G401.6 (cell line): ENCODE data around the gene TCEAL3.
"Not testable (repeated sequence)": the region's sequence is repeated elsewhere in the genome, so short reads cannot be mapped to it uniquely, and the experiment has no call there.

Source experiments
- FAIRE-seq: peaks from 2 replicates; lab custom pipeline; 2012; peaks lifted over from hg19 to GRCh38; lab: Jason Lieb, UNC

The TCEAL3 gene, protein sequence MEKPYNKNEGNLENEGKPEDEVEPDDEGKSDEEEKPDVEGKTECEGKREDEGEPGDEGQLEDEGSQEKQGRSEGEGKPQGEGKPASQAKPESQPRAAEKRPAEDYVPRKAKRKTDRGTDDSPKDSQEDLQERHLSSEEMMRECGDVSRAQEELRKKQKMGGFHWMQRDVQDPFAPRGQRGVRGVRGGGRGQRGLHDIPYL

DNA sequence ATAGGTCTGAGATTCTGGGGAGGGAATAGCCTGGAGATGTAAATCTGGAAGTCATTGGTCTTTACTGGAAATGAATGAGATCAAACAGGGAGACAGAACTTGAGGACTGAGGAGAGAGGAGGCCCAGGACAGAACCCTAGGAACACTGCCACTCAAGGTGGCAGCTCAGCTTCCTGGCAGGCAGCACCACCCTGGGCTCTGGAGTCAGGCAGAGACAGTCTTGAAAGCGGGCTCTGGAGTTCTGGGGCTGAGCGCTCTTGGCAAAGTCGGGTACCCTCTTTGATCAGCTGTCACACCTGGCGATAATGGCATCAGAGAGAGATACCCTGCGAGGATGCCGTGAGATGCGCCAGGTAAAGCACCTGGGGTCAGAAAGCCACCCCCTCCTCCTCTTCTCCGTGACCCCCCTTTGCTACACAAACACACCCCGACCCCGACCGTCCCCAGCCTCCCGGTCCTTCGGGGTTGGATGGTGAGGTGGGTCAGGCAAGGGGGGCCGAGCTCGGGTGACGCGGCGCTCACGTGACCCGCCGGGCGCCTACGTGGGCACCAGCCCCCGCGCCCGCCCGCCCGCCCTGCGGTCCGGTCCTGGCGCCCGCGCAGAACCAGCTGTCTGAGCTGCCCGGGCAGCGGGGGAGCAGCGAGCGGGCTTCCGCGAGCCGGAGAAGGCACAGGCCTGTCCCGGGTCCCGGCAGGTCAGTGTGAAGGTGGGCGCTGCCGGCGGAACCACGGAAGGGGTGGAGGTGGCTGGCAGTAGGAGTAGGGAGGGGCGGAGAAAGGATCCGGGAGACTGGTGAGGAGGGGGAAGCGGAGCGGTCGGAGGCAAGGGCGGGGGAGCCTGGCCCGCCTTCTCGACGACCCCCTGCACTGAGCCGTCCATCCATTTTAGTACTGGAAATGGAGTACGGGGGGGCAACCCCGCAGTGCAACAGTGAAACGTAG, at the start of gene TCEAL3:
TCEAL3 (plus strand) TSS at position 600 of the 942 bp plus-strand sequence. CDS start 1,102 bp downstream, outside the sequence.
- no peak for FAIRE-seq

DNA sequence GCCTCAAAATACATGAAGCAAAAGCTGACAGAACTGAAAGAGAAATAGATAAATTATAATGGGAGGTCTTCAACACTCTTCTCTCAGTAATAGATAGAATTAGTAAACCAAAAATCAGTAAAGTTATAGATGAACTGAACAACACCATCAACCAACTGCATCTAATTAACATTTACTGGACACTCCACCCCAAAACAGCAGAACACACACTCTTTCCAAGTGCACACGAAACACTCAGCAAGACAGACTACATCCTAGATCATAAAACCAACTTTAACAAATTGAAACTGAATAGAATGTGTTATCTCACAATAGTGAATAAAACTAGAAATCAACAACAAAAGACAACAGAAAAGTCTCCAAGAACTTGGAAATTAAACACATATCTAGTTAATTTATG, 47.5 kb upstream of the TCEAL3 start:
- no peak for FAIRE-seq

DNA sequence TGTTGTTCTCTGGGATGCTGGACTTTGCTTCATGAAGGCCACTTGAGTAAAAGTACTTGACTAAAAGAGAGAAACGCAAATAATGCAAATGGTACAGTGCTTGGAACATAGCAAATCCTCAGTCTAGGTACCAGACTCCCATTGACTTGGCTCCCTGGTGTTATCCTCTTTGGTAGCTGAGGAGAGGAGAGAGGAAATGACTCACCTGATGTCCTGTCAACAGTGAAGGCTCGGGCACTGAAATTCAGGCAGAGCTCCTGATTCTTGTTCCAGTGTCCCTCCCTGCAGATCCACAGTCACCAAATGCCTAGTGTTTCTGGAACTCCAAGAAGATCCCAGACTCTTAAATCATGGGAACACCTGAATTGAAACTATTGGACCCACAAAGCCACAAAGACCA, 45.0 kb upstream of the TCEAL3 start:
- FAIRE-seq, result no peak

DNA sequence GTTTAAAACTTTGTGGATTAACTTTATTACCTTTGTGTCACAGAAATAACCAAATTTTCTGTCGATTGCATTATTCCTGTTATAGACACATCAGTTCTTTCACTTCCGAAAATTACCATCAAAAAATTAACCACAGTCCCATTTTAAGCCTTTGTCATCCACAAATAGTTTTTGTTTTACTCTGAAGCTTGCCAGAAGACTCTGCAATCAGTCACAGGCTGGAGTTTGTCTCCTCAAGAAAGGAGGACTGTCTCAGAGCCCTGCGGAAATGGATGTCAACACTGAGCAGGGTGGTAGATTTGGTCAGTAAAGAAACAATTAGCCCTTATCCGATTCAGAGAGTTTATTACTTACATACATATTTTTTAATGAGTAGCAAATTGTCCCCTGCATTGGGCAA, 42.6 kb upstream of the TCEAL3 start:
- FAIRE-seq, result no peak

DNA sequence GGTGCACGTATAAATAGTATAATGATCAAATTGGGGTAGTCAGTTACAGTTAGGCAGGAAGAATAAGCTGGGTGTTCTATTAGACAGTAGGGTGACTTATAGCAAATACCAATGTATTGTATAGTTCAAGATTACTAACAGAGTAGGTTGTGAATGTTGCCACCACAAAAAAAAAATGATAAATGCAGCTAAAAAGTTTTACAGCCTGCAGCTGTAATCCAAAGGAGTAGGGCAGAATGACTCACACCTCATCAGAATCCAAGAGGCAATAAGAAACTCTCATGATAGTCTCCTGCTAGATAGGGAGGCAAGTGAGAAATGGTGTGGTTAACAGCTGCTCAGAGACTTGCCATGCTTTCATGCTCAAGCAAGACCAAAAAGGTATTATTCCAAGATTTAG, 42.0 kb upstream of the TCEAL3 start:
- FAIRE-seq, result no peak

DNA sequence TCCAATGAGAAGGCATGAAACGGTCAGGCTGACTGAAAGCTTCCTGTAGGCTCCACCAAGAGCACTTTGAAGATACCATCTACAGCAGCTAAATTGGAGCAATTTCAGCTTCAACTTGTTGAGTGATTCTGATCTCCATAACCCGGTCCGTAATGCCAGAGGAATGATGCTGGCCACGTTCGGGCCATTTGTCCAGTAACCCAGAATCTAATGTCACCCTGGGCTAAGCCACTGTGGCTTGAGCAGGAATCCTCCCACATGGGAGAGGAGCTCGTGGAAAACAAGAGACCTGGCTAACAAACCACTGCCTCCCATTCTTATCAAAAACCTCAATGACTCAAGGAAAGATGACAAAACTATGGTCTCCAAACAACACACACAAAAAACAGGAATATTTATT, 36.6 kb upstream of the TCEAL3 start:
- FAIRE-seq, result no peak

DNA sequence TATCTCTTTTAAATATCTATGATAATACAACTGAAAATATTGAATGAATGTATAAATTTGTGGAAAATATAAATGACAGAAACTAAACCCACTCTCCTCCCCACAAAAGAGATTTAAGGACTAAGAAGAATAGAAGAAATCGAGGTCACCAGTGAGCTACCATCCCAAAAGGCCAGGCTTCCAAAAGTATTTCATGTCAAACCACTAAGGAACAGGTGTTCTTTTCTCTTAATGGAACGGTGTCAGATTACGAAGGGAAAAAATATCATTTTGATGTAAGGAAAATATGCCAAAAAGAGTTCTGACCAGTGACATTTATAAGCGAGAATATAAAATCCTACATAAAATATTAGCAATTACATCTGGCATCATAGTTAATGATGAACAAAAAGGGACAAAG, 36.0 kb upstream of the TCEAL3 start:
- FAIRE-seq, result no peak

DNA sequence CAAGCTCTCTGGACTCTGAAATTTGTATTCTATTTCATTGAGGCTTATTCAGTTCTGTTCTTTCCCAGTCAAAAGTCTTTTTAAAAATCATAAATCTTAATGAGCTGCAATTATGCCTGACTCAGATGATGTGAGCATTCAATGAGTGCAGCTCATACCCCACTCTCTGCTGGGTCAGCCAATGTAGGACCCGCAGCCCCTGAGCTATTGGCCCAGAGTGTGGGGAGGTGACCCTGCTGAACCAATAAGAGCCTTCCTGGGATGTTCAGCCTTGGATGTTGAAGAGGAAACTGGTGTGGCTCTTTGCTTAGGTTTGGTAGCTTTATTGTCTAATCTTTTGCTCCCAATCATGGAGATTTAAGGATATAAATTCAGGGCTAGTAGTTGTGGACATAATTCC, 34.6 kb upstream of the TCEAL3 start:
- no peak for FAIRE-seq

DNA sequence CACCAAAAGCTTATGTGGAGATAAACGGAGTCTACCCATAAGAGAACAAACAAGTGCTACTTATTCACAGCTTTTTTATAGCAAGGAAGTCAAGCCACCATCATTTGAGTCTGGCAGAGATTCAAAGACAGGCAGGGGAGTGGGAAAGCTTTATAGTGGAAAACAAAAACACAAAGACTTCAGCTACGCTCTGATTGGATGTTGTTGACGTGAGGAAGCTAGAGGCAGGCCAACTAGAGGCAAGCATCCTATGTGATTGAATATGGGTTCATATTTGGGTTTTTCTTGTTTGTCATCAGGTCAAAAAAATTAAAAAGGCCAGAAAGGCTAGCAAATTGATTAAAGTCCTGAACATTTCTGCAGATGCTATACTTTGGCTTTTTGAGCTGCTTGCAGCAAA, 23.2 kb upstream of the TCEAL3 start:
- no peak for FAIRE-seq

DNA sequence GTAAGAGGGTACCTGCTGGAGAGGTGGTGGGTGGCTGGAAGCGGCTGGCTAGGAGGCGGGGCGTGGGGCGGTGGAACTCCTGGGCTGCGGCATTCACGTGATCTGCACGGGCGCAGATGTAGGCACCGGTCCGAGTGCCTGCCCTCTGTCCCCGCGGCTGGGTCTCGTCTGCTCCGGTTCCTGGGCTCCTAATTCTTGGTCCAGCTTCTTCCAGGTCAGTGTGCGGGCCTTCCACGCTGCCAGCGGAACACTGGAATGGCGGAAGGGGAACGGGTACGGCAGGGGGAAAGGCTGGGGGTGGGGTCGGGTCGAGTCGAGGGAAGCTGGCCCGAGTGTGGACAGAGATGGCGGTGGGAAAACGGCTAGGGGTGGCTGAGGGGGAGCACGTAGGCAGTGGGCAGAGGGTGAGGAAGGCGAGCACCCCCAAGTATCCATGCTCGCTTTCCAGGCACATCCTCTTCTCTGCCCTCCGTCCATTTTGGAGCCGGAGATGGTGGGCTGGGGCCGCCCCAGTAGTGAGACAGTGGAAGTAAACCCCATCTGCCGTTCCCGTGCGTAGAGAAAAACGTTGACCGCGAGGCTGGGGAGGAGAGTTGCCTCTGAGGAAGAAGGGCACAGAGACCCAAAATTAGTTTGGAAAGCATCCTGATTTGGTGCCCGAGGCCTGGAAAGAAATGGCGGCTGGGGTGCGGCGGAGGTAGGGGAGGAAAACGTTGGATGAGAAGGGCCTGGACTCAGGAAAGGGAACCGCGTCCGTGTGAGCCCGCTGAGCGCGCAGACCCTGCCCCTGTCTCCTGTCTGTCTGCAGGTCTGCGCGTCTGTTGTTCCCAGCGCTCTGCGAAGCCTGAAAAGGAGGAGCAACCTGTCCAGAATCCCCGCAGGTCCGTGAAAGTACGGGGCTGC, 22.1 kb upstream of the TCEAL3 start, which contains the start of gene TCEAL4:
TCEAL4 (plus strand) TSS at position 105 of the 903 bp plus-strand sequence. CDS start 1,161 bp downstream, outside the sequence.
- no peak for FAIRE-seq

DNA sequence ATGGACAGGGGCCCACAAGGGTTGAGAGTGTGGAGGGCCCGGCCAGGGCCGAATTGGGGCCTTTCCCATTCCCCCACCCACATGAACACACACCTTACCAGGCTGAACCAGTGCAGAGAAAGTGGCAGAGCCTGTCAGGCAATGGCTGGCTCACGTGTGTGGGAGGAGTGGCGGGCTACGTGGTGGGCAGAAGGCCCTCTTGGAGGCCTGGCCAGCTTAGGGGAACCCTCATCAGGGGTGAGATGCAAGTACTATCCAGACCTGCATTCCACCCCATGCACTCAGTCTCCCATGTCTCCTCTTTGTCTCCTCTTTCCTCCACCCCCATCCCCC, 21.5 kb upstream of the TCEAL3 start:
- no peak for FAIRE-seq

DNA sequence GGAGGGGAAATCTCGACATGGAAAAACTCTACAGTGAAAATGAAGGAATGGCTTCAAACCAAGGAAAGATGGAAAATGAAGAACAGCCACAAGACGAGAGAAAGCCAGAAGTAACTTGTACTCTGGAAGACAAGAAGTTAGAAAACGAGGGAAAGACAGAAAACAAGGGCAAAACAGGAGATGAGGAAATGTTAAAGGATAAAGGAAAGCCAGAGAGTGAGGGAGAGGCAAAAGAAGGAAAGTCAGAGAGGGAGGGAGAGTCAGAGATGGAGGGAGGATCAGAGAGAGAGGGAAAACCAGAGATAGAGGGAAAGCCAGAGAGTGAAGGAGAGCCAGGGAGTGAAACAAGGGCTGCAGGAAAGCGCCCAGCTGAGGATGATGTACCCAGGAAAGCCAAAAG, 21.1 kb upstream of the TCEAL3 start:
- FAIRE-seq, result no peak

DNA sequence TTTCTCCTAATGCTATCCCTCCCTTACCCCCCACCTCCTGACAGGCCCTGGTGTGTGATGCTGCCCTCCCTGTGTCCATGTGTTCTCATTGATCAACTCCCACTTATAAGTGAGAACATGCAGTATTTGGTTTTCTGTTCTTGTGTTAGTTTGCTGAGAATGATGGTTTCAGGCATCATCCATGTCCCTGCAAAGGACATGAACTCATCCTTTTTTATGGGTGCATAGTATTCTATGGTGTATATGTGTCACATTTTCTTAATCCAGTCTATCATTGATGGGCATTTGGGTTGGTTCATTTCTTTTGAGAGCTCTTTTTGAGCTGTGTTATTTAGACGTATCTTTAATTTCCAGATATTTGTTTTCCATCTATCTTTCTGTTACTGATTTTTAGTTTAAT, 15.5 kb upstream of the TCEAL3 start:
- FAIRE-seq, result not testable (repeated sequence)

DNA sequence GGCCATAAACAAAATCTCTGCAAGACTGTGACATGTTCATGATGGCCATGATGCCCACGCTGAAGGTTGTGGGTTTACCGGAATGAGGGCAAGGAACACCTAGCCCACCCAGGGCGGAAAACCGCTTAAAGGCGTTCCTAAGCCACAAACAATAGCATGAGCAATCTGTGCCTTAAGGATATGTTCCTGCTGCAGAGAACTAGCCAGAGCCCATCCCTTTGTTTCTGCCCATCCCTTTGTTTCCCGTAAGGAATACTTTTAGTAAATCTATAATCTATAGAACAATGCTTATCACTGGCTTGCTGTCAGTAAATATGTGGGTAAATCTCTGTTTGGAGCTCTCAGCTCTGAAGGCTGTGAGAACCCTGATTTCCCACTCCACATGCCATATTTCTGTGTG, 12.6 kb upstream of the TCEAL3 start:
- not testable (repeated sequence) for FAIRE-seq

DNA sequence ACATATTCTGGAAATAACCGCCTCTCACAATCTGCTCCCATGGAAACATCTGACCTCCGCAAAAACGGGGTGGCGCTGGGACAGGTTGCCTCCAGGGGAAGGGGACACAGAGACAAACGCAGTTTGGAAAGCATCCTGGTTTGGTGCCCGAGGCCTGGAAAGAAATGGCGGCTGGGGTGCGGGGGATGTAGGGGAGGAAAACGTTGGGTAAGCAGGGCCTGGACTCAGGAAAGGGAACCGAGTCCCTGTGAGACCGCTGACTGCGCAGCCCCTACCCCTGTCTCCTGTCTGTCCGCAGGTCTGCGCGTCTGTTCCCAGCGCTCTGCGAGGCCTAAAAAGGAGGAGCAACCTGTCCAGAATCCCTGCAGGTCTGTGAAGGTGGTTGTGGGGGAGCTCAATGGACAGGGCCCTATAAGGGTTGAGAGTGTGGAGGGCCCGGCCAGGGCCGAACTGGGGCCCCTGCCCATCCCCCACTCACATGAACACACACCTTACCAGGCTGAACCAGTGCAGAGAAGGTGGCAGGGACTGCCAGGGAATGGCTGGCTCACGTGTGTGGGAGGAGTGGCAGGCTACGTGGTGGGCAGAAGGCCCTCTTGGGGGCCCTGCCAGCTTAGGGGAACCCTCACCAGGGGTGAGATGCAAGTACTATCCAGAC, 672 bp downstream of the TCEAL3 start:
- no peak for FAIRE-seq

DNA sequence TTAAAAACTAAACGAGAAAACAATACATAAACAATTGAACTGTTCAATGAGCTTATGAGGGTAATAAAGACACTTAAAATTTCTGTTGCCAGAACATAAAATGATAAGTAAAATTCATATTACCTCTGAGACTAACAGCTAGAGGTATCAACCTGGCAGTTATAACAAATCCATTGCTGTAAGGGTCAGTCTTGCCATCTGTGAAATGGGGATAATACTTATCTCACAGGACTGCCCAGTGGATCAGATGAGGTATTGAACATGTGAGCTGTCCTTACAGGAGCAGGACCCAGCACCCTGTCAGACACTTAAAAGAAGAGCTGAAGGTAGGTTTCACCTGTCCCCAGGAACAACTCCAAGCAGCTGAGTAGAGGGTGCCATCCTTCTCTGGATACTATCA, 2.5 kb downstream of the TCEAL3 start:
- FAIRE-seq, result no peak

DNA sequence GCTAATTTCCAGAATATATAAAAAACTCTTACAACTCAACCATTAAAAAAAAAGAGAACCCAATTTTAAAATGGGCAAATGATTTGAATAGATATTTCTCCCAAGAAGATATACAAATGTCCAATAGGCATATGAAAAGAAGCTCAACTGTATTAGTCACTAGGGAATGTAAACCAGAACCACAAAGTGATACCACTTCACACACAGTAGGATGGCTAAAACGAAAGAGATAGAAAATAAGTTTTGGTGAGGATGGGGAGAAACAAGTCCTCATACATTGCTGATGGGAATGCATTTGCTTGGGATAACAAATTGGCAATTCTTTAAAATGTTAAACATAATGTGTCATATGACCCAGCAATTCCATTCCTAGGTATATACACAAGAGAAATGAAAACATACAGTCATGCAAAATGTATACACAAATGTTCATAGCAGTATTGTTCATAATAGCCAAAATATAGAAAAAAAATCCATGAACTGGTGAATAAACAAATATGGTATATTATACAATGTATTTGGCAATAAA, 5.7 kb downstream of the TCEAL3 start:
- FAIRE-seq, result no peak

DNA sequence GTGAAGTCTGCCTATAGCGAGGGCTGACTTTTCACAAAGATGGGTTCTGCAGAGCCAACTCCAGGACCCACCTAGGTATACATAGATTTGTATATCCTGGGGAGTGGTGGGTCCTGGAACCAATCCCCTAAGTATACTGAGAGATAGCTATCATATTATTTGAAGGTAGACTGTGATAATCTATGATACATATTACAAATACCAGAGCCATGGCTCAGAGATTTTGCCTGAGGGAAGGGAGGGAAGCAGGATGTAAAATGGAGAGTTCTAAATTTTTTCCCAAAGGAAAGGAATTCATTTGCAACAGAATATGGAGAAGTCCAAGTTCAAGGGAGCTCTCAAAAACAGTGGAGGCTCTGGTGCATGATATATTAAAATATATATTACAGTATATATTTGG, 7.2 kb downstream of the TCEAL3 start:
- no peak for FAIRE-seq

DNA sequence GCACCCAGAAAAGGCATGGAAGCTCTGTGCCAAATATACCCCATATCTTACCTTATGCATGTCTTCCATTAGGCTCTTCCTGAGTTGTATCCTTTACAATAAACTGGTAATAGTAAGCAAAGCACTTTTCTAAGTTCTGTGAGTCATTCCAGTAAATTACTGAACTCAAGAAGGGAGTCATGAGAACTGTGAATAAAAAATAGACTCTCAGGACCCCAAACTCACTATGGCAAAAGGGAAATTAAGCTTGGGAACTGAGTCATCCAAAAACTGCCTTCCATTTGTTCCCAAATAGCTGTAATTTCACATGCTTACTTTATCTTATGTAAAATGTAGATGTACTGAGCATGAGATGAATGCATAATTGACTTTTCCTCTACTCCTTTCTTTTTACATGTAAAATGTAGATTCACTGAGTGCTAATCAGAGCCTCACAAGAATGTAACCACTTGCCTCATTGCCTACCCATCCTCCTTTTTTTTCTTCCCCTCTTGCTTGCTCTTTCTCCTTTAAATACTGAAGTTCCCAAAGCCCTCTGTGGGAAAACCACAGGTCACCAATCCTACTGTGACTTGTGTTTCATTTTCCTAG, 8.1 kb downstream of the TCEAL3 start:
- no peak for FAIRE-seq

DNA sequence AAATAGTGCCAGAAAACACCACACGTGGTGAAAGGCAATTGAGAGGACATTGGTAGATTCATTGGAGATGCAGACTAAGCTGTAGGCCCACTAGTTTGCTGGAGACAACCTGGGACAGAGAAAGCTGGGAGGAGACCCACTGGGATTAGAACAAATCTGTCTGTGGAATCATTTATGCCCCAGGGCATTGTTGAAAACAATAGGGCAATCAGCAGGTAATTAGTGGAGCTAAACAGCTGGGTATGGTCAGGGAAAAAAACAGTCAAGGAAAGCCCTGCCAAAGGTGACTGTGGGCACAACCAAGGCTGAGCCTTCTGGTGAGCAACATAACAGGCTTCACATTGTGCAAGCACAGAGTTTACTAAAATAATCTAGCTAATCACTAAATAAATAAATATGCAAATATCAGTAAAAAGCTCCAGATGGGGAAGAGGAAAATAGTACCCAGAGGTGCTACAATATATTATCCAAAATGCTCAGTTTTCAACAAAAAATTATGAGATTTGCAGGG, 9.0 kb downstream of the TCEAL3 start:
- no peak for FAIRE-seq

DNA sequence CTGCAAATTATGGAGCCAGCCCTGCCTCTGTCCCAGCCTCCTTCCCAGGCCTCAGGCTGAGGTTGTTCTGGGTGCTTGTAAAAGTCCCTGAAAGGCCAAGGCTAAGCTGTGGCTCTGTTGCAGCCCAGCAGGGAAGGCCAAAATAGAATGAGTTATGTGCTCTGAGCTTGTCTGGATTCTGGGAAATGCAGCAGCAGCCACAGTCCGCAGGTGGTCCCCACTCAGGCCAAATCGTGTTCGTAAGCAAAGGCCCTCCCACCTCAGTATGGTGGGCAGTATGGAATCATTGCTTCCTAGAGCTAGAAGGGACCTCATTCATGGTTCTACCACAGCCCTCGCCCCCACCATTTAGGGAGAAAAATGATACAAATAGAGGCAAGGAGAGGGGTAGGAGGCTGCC, 16.3 kb downstream of the TCEAL3 start:
- FAIRE-seq, result no peak
